Right atrium auricular region (tissue), 2 donors: Measurements from ENCODE around the gene CDC42. TPM values are rescaled to one million over a fixed set of nuclear protein-coding genes. Genes with fewer than 3 reads are reported as not detected.
A peak's percentile ranks its signal among the peaks of the same experiment; 100 is the strongest.
"Not testable (repeated sequence)": the region's sequence is repeated elsewhere in the genome, so short reads cannot be mapped to it uniquely, and the experiment has no call there.

Source experiments
- DNase-seq: peaks from one replicate; pipeline ENCODE4 v3.0.0-alpha.2; 2019; ENCODE audit warnings: low spot score
- H3K27ac ChIP-seq, 2 donors: fragments of 200-600 bp; sonication (generic); 1 replicate in 1 of 2; 2 replicates in 1 of 2; pipeline ENCODE4 v1.5.1; 2016 to 2019
- H3K27me3 ChIP-seq, 2 donors: fragments of 200-600 bp; sonication (generic); one replicate each; pipeline versions ENCODE4 v1.5.1 to v1.6.0; 2017 to 2019
- H3K36me3 ChIP-seq: fragments of 200-600 bp; sonication (generic); one replicate; pipeline ENCODE4 v1.5.1; 2016
- H3K4me1 ChIP-seq, 2 donors: fragments of 200-600 bp; sonication (generic); one replicate each; pipeline versions ENCODE4 v1.5.1 to v1.6.0; 2017 to 2019
- H3K4me3 ChIP-seq, 2 donors: fragments of 200-600 bp; sonication (generic); 1 replicate in 1 of 2; 2 replicates in 1 of 2; pipeline ENCODE4 v1.5.1; 2017 to 2019; ENCODE audit warnings: mild to moderate bottlenecking in 1 of 2, moderate library complexity in 1 of 2
- H3K9me3 ChIP-seq, 2 donors: fragments of 200-600 bp; sonication (generic); one replicate each; pipeline ENCODE4 v1.5.1; 2019
- CTCF ChIP-seq, 2 donors: fragments of 200-600 bp; sonication (generic); IDR thresholded peaks; one replicate each; pipeline ENCODE4 v1.5.1; 2019; ENCODE audit warnings: antibody characterized with exemption in 2 of 2
- total RNA-seq, 2 donors: library from RNA; depleted of rRNA; stranded (reverse); fragments of >200 nt; gene quantifications; one replicate each; pipeline ENCODE4 v1.1.0, GENCODE V29; 2016

CDC42 gene
- total RNA-seq, 2 donors from 2014 or later: 144 to 147 TPM

- Histone ChIP-seq H3K4me1 (peaks cover 0 to 11% of the 10 kb centered on the region in 2 donors), H3K4me3 (no peak overlapping the region), H3K27me3 (no peaks in the 10 kb centered on the region), H3K9me3 (no peaks in the 10 kb centered on the region), H3K36me3 (peaks cover 3% of the 10 kb centered on the region), H3K27ac (no peak overlapping the region)
- TF ChIP-seq CTCF (IDR thresholded peaks at IDR 0.05): no peak
- no peak for DNase-seq
Measured at GRCh38 chr1:22030057-22030456, 22.5 kb upstream of the CDC42 start.

- Histone ChIP-seq H3K36me3 (peaks cover 3% of the 10 kb centered on the region), H3K9me3 (no peaks in the 10 kb centered on the region), H3K27ac (no peak overlapping the region), H3K4me1 (peaks cover 0 to 11% of the 10 kb centered on the region in 2 donors), H3K27me3 (no peaks in the 10 kb centered on the region), H3K4me3 (no peak overlapping the region)
- no peak for TF ChIP-seq CTCF (IDR thresholded peaks at IDR 0.05)
- no peak for DNase-seq
Measured at GRCh38 chr1:22030473-22030872, 22.0 kb upstream of the CDC42 start.

GRCh38 chr1:22031214-22031962 lies 21.1 kb upstream of the CDC42 start:
- Histone ChIP-seq H3K9me3 (no peaks in the 10 kb centered on the region), H3K36me3 (peaks cover 3% of the 10 kb centered on the region), H3K27ac (peak overlapping the region; percentile 16 to 25), H3K4me1 (peaks cover 0 to 7% of the 10 kb centered on the region in 2 donors), H3K4me3 (no peak overlapping the region), H3K27me3 (no peaks in the 10 kb centered on the region)
- TF ChIP-seq CTCF (IDR thresholded peaks at IDR 0.05): no peak
- no peak for DNase-seq

GRCh38 chr1:22034834-22035233 lies 17.7 kb upstream of the CDC42 start:
- peaks cover 0 to 28% of the 10 kb centered on the region in 2 donors for H3K4me1 ChIP-seq
- H3K36me3 ChIP-seq, DNase-seq, H3K4me3 ChIP-seq, H3K27ac ChIP-seq, H3K9me3 ChIP-seq, H3K27me3 ChIP-seq: not testable (repeated sequence)

GRCh38 chr1:22037520-22037919 lies 15.0 kb upstream of the CDC42 start:
- no peak for DNase-seq
- Histone ChIP-seq H3K9me3 (no peaks in the 10 kb centered on the region), H3K36me3 (no peaks in the 10 kb centered on the region), H3K4me3 (no peak overlapping the region), H3K27ac (peak overlapping the region in 1 of 2 donors; percentile 13), H3K4me1 (peaks cover 0 to 29% of the 10 kb centered on the region in 2 donors), H3K27me3 (no peaks in the 10 kb centered on the region)
- no peak for TF ChIP-seq CTCF (IDR thresholded peaks at IDR 0.05)

GRCh38 chr1:22038036-22038435 lies 14.5 kb upstream of the CDC42 start:
- DNase-seq: no peak
- no peak for TF ChIP-seq CTCF (IDR thresholded peaks at IDR 0.05)
- H3K4me1 ChIP-seq: peaks cover 0 to 29% of the 10 kb centered on the region in 2 donors
- H3K36me3 ChIP-seq: no peaks in the 10 kb centered on the region
- H3K27ac ChIP-seq: peak overlapping the region in 1 of 2 donors; percentile 13
- no peak overlapping the region for H3K4me3 ChIP-seq
- no peaks in the 10 kb centered on the region for H3K27me3 ChIP-seq
- H3K9me3 ChIP-seq: no peaks in the 10 kb centered on the region
